HL-60 (cell line): ENCODE results near the gene SZRD1.
"Not testable (repeated sequence)": the region's sequence is repeated elsewhere in the genome, so short reads cannot be mapped to it uniquely, and the experiment has no call there.

Source experiments
- DNase-seq, 2 experiments: peaks; one replicate each; pipeline ENCODE4 v3.0.0-alpha.2; 2010 to 2020; ENCODE audit warnings: low read depth in 1 of 2, low spot score in 1 of 2
- H3K27ac ChIP-seq: fragments of 250-450 bp; sonication (Bioruptor Pico); replicated peaks from 2 replicates; pipeline ENCODE4 v1.5.1; 2020; ENCODE audit warnings: mild to moderate bottlenecking, moderate library complexity
- H3K27me3 ChIP-seq: fragments of 250-450 bp; sonication (Bioruptor Pico); 2 replicates; pipeline ENCODE4 v1.5.1; 2021; ENCODE audit warnings: mild to moderate bottlenecking, moderate library complexity; ENCODE audit not compliant: insufficient read depth, poor library complexity, severe bottlenecking
- H3K4me3 ChIP-seq: replicated peaks from 2 replicates; pipeline ENCODE4 v1.5.1; 2011; ENCODE audit warnings: mild to moderate bottlenecking, control low read depth, low read length; ENCODE audit not compliant: insufficient read depth
- CTCF ChIP-seq: IDR thresholded peaks from one replicate; pipeline ENCODE4 v1.5.1; 2011; ENCODE audit warnings: low read length, control low read depth, inconsistent platforms; ENCODE audit not compliant: insufficient read depth
- GABPA ChIP-seq: IDR thresholded peaks from 2 replicates; pipeline ENCODE4 v1.6.1; 2012; ENCODE audit warnings: low read depth
- POLR2AphosphoS5 ChIP-seq: IDR thresholded peaks from 2 replicates; pipeline ENCODE4 v1.6.1; 2012; ENCODE audit warnings: low read depth
- REST ChIP-seq: IDR thresholded peaks from 2 replicates; pipeline ENCODE4 v1.6.1; 2012; ENCODE audit warnings: low read depth; ENCODE audit not compliant: insufficient replicate concordance
- SPI1 ChIP-seq: IDR thresholded peaks from 2 replicates; pipeline ENCODE4 v1.6.1; 2012; ENCODE audit warnings: low read depth, mild to moderate bottlenecking, borderline replicate concordance

The SZRD1 gene

GRCh38 chr1:16356867-16357266 is 10.2 kb upstream of the SZRD1 start:
- TF ChIP-seq REST (no peak), CTCF (no peak), POLR2AphosphoS5 (no peak), SPI1 (no peak), GABPA (no peak)
- DNase-seq, result no peak
- no peak overlapping the region for H3K27ac ChIP-seq
- no peak overlapping the region for H3K4me3 ChIP-seq
- H3K27me3 ChIP-seq, result no peaks in the 10 kb centered on the region

GRCh38 chr1:16365146-16365498 is 1.9 kb upstream of the SZRD1 start:
- H3K27ac ChIP-seq, result peak overlapping the region; percentile 17; the same call in 1 of the 2 replicates
- not testable (repeated sequence) for H3K4me3 ChIP-seq, DNase-seq, H3K27me3 ChIP-seq

GRCh38 chr1:16367258-16367967 is 371 bp downstream of the SZRD1 start:
- Histone ChIP-seq H3K27ac (peak overlapping the region; percentile 93), H3K27me3 (no peaks in the 10 kb centered on the region), H3K4me3 (peak overlapping the region; percentile 83)
- TF ChIP-seq POLR2AphosphoS5, result peak; percentile 65
- no peak for TF ChIP-seq SPI1
- peak; percentile 28 for TF ChIP-seq REST
- DNase-seq, result peak in 1 of 2 experiments; percentile 75

- peak overlapping the region; percentile 93 for H3K27ac ChIP-seq
- peak overlapping the region; percentile 83 for H3K4me3 ChIP-seq
- no peak for DNase-seq
- no peak for TF ChIP-seq REST
- TF ChIP-seq SPI1, result no peak
- TF ChIP-seq GABPA, result no peak
- no peak for TF ChIP-seq CTCF
- TF ChIP-seq POLR2AphosphoS5, result no peak
- no peaks in the 10 kb centered on the region for H3K27me3 ChIP-seq
These were observed 1.2 kb downstream of the SZRD1 start for GRCh38 chr1:16367968-16368890.
